22Rv1 (cell line): ENCODE data around the gene LRMDA.

Experiments used
- H3K27ac ChIP-seq: fragments of 450-650 bp; 2 replicates; pipeline ENCODE4 v1.5.1; 2017
- CTCF ChIP-seq: fragments of 450-650 bp; IDR thresholded peaks from 2 replicates; pipeline ENCODE4 v1.5.1; 2017; ENCODE audit warnings: mild to moderate bottlenecking
- ZFX ChIP-seq: fragments of 450-650 bp; IDR thresholded peaks from 2 replicates; pipeline ENCODE4 v1.6.1; 2017; ENCODE audit warnings: antibody characterized with exemption, borderline replicate concordance

Gene LRMDA

DNA sequence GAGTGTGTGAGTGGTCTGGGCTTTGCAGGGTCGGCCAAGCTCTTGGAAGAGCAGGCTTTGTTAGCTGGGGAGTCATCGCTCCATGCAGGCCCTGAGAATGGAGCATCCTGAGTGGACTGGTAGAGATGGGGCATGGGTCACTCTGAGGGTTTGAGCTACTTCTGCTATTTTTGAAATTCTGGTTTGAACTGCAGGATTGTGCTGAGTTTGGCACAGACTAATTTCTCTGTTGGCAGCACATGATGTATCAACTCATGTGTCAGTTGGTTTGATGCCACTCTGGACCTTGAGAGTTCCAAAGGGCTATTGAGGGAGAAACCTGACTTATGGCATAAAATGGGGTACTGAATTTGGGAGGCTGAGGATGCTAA lies 56.3 kb downstream of the LRMDA start:
- TF ChIP-seq ZFX (no peak), CTCF (no peak)
- H3K27ac ChIP-seq = no peak overlapping the region

- no peak overlapping the region for H3K27ac ChIP-seq
- TF ChIP-seq ZFX (no peak), CTCF (no peak)
These were observed 60.9 kb downstream of the LRMDA start for GRCh38 chr10:75492173-75492925.

- H3K27ac ChIP-seq = no peak overlapping the region
- TF ChIP-seq ZFX = no peak
- TF ChIP-seq CTCF = no peak
These were observed 62.0 kb downstream of the LRMDA start for GRCh38 chr10:75493464-75493863.

- TF ChIP-seq ZFX = no peak
- TF ChIP-seq CTCF = no peak
- no peak overlapping the region for H3K27ac ChIP-seq
These were observed 64.2 kb downstream of the LRMDA start for GRCh38 chr10:75495434-75496190.

- H3K27ac ChIP-seq = no peak overlapping the region
- TF ChIP-seq ZFX (no peak), CTCF (no peak)
These were observed 64.8 kb downstream of the LRMDA start for GRCh38 chr10:75496191-75496567.

DNA sequence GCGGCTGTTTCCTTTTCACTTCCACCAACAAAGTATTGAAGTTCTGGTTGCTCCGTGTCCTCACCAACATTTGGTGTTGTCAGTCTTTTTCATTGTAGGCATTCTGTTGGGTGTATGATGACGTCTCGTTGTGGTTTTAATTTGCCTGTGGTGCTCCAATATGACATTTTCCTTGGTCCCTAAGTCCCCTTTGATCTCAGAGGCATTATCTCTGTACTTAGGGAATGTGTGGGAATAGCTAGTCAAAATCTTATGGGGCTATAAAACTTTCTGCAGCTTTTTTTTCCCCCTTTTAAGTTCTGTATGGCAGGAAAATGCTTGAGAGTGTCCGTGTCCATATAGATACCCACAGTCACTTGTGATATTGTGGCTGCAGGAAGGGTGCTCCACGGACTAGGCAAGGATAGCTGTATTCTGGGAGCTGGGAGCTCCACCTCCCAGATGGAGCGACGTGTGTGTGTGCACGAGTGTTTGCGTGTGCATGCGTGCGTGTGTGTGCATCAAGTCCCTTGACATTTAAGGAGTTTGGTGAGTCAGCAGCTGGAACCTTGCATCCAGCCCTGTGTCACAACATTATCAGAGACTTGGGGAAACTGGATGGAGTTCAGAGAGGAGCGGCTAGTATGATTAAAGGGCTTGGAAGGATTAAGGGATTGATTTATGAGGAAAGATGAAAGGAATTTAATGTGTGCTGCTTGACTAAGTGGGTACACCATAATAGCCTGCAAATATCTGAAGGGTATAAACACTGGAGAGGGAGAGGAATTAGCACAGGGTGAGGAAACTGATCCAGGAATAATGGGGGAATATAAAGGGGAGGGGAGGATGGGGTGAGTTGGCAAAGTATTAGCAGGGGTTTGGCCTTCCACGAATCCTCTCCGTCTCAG lies 66.8 kb downstream of the LRMDA start:
- TF ChIP-seq ZFX (no peak), CTCF (no peak)
- no peak overlapping the region for H3K27ac ChIP-seq
